Endothelial cell of umbilical vein (primary cell): Measurements from ENCODE around the gene ZNF544. TPM values are rescaled to one million over a fixed set of nuclear protein-coding genes. Genes with fewer than 3 reads are reported as not detected.

Experiments used
- BruUV-seq: library from RNA; stranded (reverse); fragments of 400-500 nt; replicated peaks from 2 replicates; lab custom pipeline; 2021; lab: Mats Ljungman, UMichigan
- CTCF ChIA-PET: fragments of 300-600, 350-600 bp; sonication (Branson Sonifier 250); formaldehyde crosslinking; loops from one replicate; lab custom pipeline; 2021; ENCODE audit warnings: antibody characterized with exemption, inconsistent platforms; lab: Charles Lee
- POLR2A ChIA-PET: fragments of 300-600, 350-600 bp; sonication (Branson Sonifier 250); formaldehyde crosslinking; loops from one replicate; lab custom pipeline; 2021; ENCODE audit warnings: antibody characterized with exemption, inconsistent platforms; lab: Charles Lee
- DNase-seq: peaks from one replicate; pipeline ENCODE4 v3.0.0-alpha.2; 2011; ENCODE audit warnings: low read depth, low spot score
- FAIRE-seq: peaks from 2 replicates; lab custom pipeline; 2011; peaks lifted over from hg19 to GRCh38; lab: Jason Lieb, UNC
- H2AFZ ChIP-seq: 2 replicates; pipeline ENCODE4 v1.6.0; 2012; ENCODE audit warnings: low read depth, low read length, control low read depth, inconsistent platforms
- H3K27ac ChIP-seq: 2 replicates; pipeline ENCODE4 v1.5.1; 2011; ENCODE audit warnings: low read depth, mild to moderate bottlenecking, control low read depth, low read length, moderate library complexity; ENCODE audit not compliant: insufficient read depth
- H3K27me3 ChIP-seq, 2 experiments: 2 replicates each; pipeline versions ENCODE4 v1.6.0 to v1.6.1; 2011; ENCODE audit warnings: low read length in 2 of 2, mixed read lengths in 1 of 2; ENCODE audit not compliant: control insufficient read depth in 2 of 2, insufficient read depth in 2 of 2
- H3K36me3 ChIP-seq, 2 experiments: 2 replicates in 1 of 2; 3 replicates in 1 of 2; pipeline ENCODE4 v1.5.1; 2011; ENCODE audit warnings: low read length in 2 of 2, mild to moderate bottlenecking in 1 of 2, moderate library complexity in 1 of 2; ENCODE audit not compliant: control insufficient read depth in 2 of 2, insufficient read depth in 2 of 2; ENCODE audit errors: extremely low read depth in 1 of 2
- H3K4me1 ChIP-seq: 3 replicates; pipeline ENCODE4 v1.5.1; 2011; ENCODE audit warnings: mild to moderate bottlenecking, low read length; ENCODE audit not compliant: control insufficient read depth, insufficient read depth; ENCODE audit errors: extremely low read depth
- H3K4me2 ChIP-seq: 2 replicates; pipeline ENCODE4 v1.6.1; 2011; ENCODE audit warnings: low read length, control low read depth, mixed read lengths; ENCODE audit not compliant: insufficient read depth
- H3K4me3 ChIP-seq, 3 experiments: fragments of 200-600 bp in 1 of 3; sonication (generic), shearing (Covaris generic) in 1 of 3; replicated peaks in 1 of 3; 2 replicates each; pipeline ENCODE4 v1.5.1; 2011 to 2016; ENCODE audit warnings: control low read depth in 3 of 3, low read length in 3 of 3, mild to moderate bottlenecking in 2 of 3, inconsistent platforms in 1 of 3, low read depth in 1 of 3, moderate library complexity in 1 of 3; ENCODE audit not compliant: insufficient read depth in 1 of 3
- H3K79me2 ChIP-seq: 2 replicates; pipeline ENCODE4 v1.6.0; 2012; ENCODE audit warnings: low read length, inconsistent platforms; ENCODE audit not compliant: control insufficient read depth, insufficient read depth
- H3K9ac ChIP-seq: replicated peaks from 2 replicates; pipeline ENCODE3; 2011; ENCODE audit warnings: low read length, control low read depth; ENCODE audit not compliant: insufficient read depth; ENCODE audit errors: extremely low read depth
- H3K9me1 ChIP-seq: replicated peaks from 3 replicates; pipeline ENCODE4 v1.6.0; 2011; ENCODE audit warnings: mild to moderate bottlenecking, low read length; ENCODE audit not compliant: control insufficient read depth, insufficient read depth; ENCODE audit errors: extremely low read depth
- H3K9me3 ChIP-seq: replicated peaks from 2 replicates; pipeline ENCODE4 v1.5.1; 2012; ENCODE audit warnings: low read length, inconsistent platforms; ENCODE audit not compliant: control insufficient read depth, insufficient read depth
- H4K20me1 ChIP-seq: replicated peaks from 2 replicates; pipeline ENCODE3; 2011; ENCODE audit warnings: mild to moderate bottlenecking, low read length; ENCODE audit not compliant: control insufficient read depth, insufficient read depth; ENCODE audit errors: extremely low read depth
- EZH2 ChIP-seq: IDR thresholded peaks from 2 replicates; pipeline ENCODE4 v1.6.1; 2012; ENCODE audit warnings: borderline replicate concordance, low read depth, mild to moderate bottlenecking, moderate library complexity, low read length, inconsistent platforms; ENCODE audit not compliant: severe bottlenecking
- FOS ChIP-seq: IDR thresholded peaks from 2 replicates; pipeline ENCODE4 v1.6.1; 2011; ENCODE audit warnings: mild to moderate bottlenecking, low read length, moderate library complexity, borderline replicate concordance; ENCODE audit not compliant: insufficient read depth
- GATA2 ChIP-seq: IDR thresholded peaks from 2 replicates; pipeline ENCODE4 v1.7.0; 2011; ENCODE audit warnings: low read depth, mild to moderate bottlenecking, moderate library complexity, mixed read lengths, low read length; ENCODE audit not compliant: insufficient read length, insufficient read depth
- JUN ChIP-seq: IDR thresholded peaks from 2 replicates; pipeline ENCODE4 v1.6.1; 2011; ENCODE audit warnings: borderline replicate concordance, low read depth; ENCODE audit not compliant: insufficient read length, insufficient read depth
- MYC ChIP-seq: IDR thresholded peaks from one replicate; pipeline ENCODE4 v1.6.1; 2011; ENCODE audit warnings: mild to moderate bottlenecking, low read depth, low read length
- POLR2A ChIP-seq: IDR thresholded peaks from 2 replicates; pipeline ENCODE4 v1.6.1; 2012; ENCODE audit warnings: low read depth, mild to moderate bottlenecking, control low read depth, low read length
- POLR2AphosphoS5 ChIP-seq: IDR thresholded peaks from 2 replicates; pipeline ENCODE4 v1.6.1; 2012; ENCODE audit warnings: low read depth, mild to moderate bottlenecking, control low read depth, low read length, moderate library complexity; ENCODE audit not compliant: insufficient read depth
- dilution Hi-C: fragments of 300-500 bp; cut with MboI; formaldehyde crosslinking; loops from one replicate; pipeline ENCODE4 v1.15.0; 2019; ENCODE audit warnings: low sequenced_read_pairs; ENCODE audit not compliant: extremely low pct_ligation_motif_present
- intact Hi-C: fragments of 100-400 bp; cut with micrococcal nuclease; formaldehyde crosslinking; loops from one replicate; pipeline ENCODE4 v1.10.0; 2022
- polyA plus RNA-seq, 4 experiments: library from polyadenylated mRNA; depleted of rRNA in 3 of 4; stranded (reverse) in 3 of 4; unstranded in 1 of 4; fragments of >200 nt; gene quantifications; 2 replicates each; pipeline versions ENCODE4 v1.2.1 to v1.2.3, GENCODE V29; 2011 to 2012; ENCODE audit warnings: missing spikeins in 1 of 4
- total RNA-seq: library from RNA; stranded (reverse); gene quantifications from 2 replicates; pipeline ENCODE4 v1.2.3, GENCODE V29; 2021
- TF ChIP-seq, protein P1 (sequence below), 2 donors: IDR thresholded peaks; 1 replicate in 1 of 2; 2 replicates in 1 of 2; pipeline ENCODE4 v1.5.1; 2011; ENCODE audit warnings: low read length in 2 of 2, mild to moderate bottlenecking in 2 of 2, moderate library complexity in 2 of 2, control low read depth in 1 of 2, inconsistent platforms in 1 of 2, low read depth in 1 of 2; ENCODE audit not compliant: insufficient read depth in 1 of 2; ENCODE audit errors: extremely low read depth in 1 of 2
- TF ChIP-seq, protein P2 (sequence below): IDR thresholded peaks from 2 replicates; pipeline ENCODE4 v1.6.1; 2011; ENCODE audit not compliant: insufficient read depth, insufficient read length

The ZNF544 gene
- total and polyA plus RNA-seq, 2 donors (not counting 3 experiments of a cell fraction or from before 2014, with no cell fraction given) = 33.4 to 45.4 TPM

DNA sequence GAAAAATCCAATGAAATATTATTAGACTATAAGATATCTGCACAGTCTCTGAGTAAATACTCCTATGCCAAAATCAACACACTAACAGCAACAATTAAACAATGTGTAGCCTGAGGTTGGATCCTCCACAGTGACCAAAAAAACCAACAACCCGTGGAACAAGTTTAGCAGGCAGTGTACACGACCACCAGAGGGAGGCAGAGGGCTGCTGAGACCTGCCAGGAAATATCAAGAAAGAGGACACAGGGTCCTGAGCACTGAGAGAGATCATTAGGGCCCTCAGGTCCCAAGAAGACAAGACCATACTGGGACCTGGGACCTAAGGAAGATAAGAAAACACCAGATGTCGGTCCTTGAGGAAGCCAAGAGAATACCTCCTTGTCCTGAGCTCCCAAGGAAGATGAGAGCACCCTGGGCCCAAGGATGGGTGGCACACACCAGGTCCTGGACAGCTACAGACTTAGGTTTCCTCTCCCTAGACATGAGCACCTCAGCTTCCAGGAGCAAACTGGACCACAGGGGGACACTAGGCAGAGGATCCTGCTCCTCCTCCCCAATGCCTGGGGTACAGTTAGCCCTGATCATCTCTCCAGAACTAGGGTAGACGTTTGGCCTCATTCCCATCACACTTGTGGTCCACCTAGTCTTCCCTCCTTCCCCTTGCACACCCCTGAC, 46.7 kb upstream of the ZNF544 start:
- H3K4me2 ChIP-seq = peak overlapping the region; percentile 2
- dilution Hi-C loops (no loop called here), intact Hi-C loops (loop anchor here (2.0 kb wide), 2 partner anchors 181 to 227 kb away; partner anchors contain the start of genes ZNF497 and ZNF584)
- peaks cover 0 to 7% of the 10 kb centered on the region in 2 experiments for H3K36me3 ChIP-seq
- peak overlapping the region in 1 of 3 experiments; percentile 98 for H3K4me3 ChIP-seq
- no peaks in the 10 kb centered on the region for H3K9me3 ChIP-seq
- no TSS peak for BruUV-seq
- ChIA-PET POLR2A (no interaction called here), CTCF (interaction anchor here (1.1 kb wide), 1 partner anchor 46 kb away, joined by 3 read pairs; the partner anchor contains the start of gene ZNF544)
- peak; percentile 30 for DNase-seq
- H3K79me2 ChIP-seq = peaks cover 10% of the 10 kb centered on the region
- H3K4me1 ChIP-seq = no peaks in the 10 kb centered on the region
- no peak overlapping the region for H3K9ac ChIP-seq
- FAIRE-seq = peak; percentile 59
- H2AFZ ChIP-seq = no peak overlapping the region
- no peaks in the 10 kb centered on the region for H4K20me1 ChIP-seq
- TF ChIP-seq, protein P1, sequence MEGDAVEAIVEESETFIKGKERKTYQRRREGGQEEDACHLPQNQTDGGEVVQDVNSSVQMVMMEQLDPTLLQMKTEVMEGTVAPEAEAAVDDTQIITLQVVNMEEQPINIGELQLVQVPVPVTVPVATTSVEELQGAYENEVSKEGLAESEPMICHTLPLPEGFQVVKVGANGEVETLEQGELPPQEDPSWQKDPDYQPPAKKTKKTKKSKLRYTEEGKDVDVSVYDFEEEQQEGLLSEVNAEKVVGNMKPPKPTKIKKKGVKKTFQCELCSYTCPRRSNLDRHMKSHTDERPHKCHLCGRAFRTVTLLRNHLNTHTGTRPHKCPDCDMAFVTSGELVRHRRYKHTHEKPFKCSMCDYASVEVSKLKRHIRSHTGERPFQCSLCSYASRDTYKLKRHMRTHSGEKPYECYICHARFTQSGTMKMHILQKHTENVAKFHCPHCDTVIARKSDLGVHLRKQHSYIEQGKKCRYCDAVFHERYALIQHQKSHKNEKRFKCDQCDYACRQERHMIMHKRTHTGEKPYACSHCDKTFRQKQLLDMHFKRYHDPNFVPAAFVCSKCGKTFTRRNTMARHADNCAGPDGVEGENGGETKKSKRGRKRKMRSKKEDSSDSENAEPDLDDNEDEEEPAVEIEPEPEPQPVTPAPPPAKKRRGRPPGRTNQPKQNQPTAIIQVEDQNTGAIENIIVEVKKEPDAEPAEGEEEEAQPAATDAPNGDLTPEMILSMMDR (IDR thresholded peaks at IDR 0.05; ENCODE audit: extremely low read depth in 1 of 2, insufficient read depth in 1 of 2, low read depth in 1 of 2, low read length in 2 of 2) = peak; percentile 41 to 48
- TF ChIP-seq, protein P2, sequence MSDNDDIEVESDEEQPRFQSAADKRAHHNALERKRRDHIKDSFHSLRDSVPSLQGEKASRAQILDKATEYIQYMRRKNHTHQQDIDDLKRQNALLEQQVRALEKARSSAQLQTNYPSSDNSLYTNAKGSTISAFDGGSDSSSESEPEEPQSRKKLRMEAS = no peak
- no peaks in the 10 kb centered on the region for H3K27me3 ChIP-seq
- H3K9me1 ChIP-seq = no peaks in the 10 kb centered on the region
- H3K27ac ChIP-seq = no peak overlapping the region

DNA sequence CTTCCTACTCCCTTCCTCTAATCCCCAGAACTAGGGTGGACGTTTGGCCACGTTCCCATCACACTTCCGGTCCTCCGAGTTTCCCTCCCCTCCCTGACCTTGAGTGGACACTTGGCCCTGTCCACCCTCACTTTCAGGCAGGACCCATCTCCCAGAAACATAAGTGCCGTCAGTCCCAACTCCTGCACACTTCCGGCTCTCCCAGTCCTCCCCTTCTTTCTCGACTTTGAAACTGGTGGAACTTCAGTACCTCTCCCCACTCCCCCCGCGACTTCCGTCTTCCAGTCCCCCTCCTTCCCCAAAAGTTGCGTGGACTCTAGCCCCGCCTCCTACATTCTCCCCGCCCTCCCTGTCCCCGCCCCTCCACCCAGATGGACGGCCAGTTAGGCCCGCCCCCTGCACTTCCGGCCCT, 46.1 kb upstream of the ZNF544 start:
- no peaks in the 10 kb centered on the region for H3K27me3 ChIP-seq
- dilution Hi-C loops = no loop called here
- ChIA-PET POLR2A (interaction anchor here (0.6 to 1.5 kb wide), 4 partner anchors 180 to 998 kb away, joined by 3 to 6 read pairs (median 4); partner anchors contain the start of genes ZNF132, ZNF497 and ZNF606), CTCF (interaction anchor here (0.8 to 1.1 kb wide), 3 partner anchors 36 to 266 kb away, joined by 3 read pairs; partner anchors contain the start of genes ZNF417 and ZNF544)
- TF ChIP-seq POLR2A = no peak
- TF ChIP-seq POLR2AphosphoS5 = no peak
- TF ChIP-seq, protein P1 (IDR thresholded peaks at IDR 0.05; ENCODE audit: extremely low read depth in 1 of 2, insufficient read depth in 1 of 2, low read depth in 1 of 2, low read length in 2 of 2) = no peak
- no peak for TF ChIP-seq GATA2
- TF ChIP-seq JUN = no peak
- TF ChIP-seq, protein P2 = no peak
- no peak for TF ChIP-seq EZH2
- no peak for TF ChIP-seq FOS
- TF ChIP-seq MYC = no peak
- H4K20me1 ChIP-seq = no peaks in the 10 kb centered on the region
- H3K4me3 ChIP-seq = peak overlapping the region in 1 of 3 experiments; percentile 98
- H3K79me2 ChIP-seq = peaks cover 10% of the 10 kb centered on the region
- peaks cover 0 to 9% of the 10 kb centered on the region in 2 experiments for H3K36me3 ChIP-seq
- H3K9me1 ChIP-seq = no peaks in the 10 kb centered on the region
- H2AFZ ChIP-seq = peak overlapping the region; percentile 21
- no peaks in the 10 kb centered on the region for H3K4me1 ChIP-seq
- H3K4me2 ChIP-seq = peak overlapping the region; percentile 2
- FAIRE-seq (peak; percentile 31), DNase-seq (no peak)
- H3K9me3 ChIP-seq = no peaks in the 10 kb centered on the region
- intact Hi-C loops = loop anchor here (2.0 kb wide), 2 partner anchors 180 to 226 kb away; partner anchors contain the start of genes ZNF497 and ZNF584
- H3K27ac ChIP-seq = no peak overlapping the region
- H3K9ac ChIP-seq = no peak overlapping the region
- no TSS peak for BruUV-seq
